OCI-M1 (cell line): ENCODE data around the gene ARHGAP4.

Experiments
- DNase-seq: peaks from one replicate; lab custom pipeline; 2025; lab: John Stamatoyannopoulos, UW

Gene ARHGAP4

GRCh38 chrX:153906126-153906917 is 19.7 kb downstream of the ARHGAP4 start:
- DNase-seq: no peak

- DNase-seq: no peak
These were observed 20.5 kb downstream of the ARHGAP4 start for GRCh38 chrX:153905481-153906095.

- peak; percentile 35 for DNase-seq
These were observed 21.8 kb downstream of the ARHGAP4 start, which contains the start of gene AVPR2 for GRCh38 chrX:153903991-153904957. Gene AVPR2, plus strand, starts transcription at chrX:153904673. Its CDS starts 473 bp downstream, at chrX:153905146.

- DNase-seq: peak; percentile 35
These were observed 22.7 kb downstream of the ARHGAP4 start for GRCh38 chrX:153903238-153903980.

- peak; percentile 25 for DNase-seq
These were observed 23.7 kb downstream of the ARHGAP4 start for GRCh38 chrX:153902385-153902784.

GRCh38 chrX:153901753-153902140 is 24.3 kb downstream of the ARHGAP4 start:
- DNase-seq: peak; percentile 28

- DNase-seq: peak; percentile 95
These were observed 25.0 kb downstream of the ARHGAP4 start for GRCh38 chrX:153900831-153901752.

GRCh38 chrX:153897899-153898298 is 28.2 kb downstream of the ARHGAP4 start:
- peak; percentile 96 for DNase-seq

GRCh38 chrX:153889123-153889522 is 36.9 kb downstream of the ARHGAP4 start:
- DNase-seq: no peak

GRCh38 chrX:153888344-153888743 is 37.7 kb downstream of the ARHGAP4 start:
- DNase-seq: no peak

GRCh38 chrX:153887385-153887784 is 38.7 kb downstream of the ARHGAP4 start:
- no peak for DNase-seq

- DNase-seq: no peak
These were observed 39.1 kb downstream of the ARHGAP4 start for GRCh38 chrX:153886915-153887314.

GRCh38 chrX:153885968-153886903 is 39.8 kb downstream of the ARHGAP4 start, which contains the start of gene L1CAM:
Gene L1CAM, minus strand, starts transcription at chrX:153886173. Its CDS starts 10,337 bp downstream, at chrX:153875836.
- DNase-seq: no peak

GRCh38 chrX:153885208-153885787 is 40.8 kb downstream of the ARHGAP4 start:
- no peak for DNase-seq

GRCh38 chrX:153884590-153884989 is 41.5 kb downstream of the ARHGAP4 start:
- peak; percentile 26 for DNase-seq

GRCh38 chrX:153884136-153884535 is 41.9 kb downstream of the ARHGAP4 start:
- DNase-seq: no peak

GRCh38 chrX:153883163-153883843 is 42.8 kb downstream of the ARHGAP4 start:
- no peak for DNase-seq

GRCh38 chrX:153882557-153882956 is 43.5 kb downstream of the ARHGAP4 start:
- DNase-seq: no peak
